OCI-LY1 (cell line): Measurements from ENCODE around the gene FMOD.

Experiments
- EZH2 ChIP-seq: fragments of 200-600 bp; sonication (generic), shearing (Covaris generic); IDR thresholded peaks from 2 replicates; pipeline ENCODE4 v1.8.0; 2017; ENCODE audit warnings: borderline replicate concordance, mixed run types, mild to moderate bottlenecking, antibody characterized with exemption, low read length, moderate library complexity, mixed read lengths
- TF ChIP-seq, protein P1 (sequence below): fragments of 200-600 bp; sonication (generic), shearing (Covaris generic); IDR thresholded peaks from 2 replicates; pipeline ENCODE4 v1.5.1; 2017; ENCODE audit warnings: mild to moderate bottlenecking, antibody characterized with exemption, low read length, moderate library complexity, mixed read lengths

DNA sequence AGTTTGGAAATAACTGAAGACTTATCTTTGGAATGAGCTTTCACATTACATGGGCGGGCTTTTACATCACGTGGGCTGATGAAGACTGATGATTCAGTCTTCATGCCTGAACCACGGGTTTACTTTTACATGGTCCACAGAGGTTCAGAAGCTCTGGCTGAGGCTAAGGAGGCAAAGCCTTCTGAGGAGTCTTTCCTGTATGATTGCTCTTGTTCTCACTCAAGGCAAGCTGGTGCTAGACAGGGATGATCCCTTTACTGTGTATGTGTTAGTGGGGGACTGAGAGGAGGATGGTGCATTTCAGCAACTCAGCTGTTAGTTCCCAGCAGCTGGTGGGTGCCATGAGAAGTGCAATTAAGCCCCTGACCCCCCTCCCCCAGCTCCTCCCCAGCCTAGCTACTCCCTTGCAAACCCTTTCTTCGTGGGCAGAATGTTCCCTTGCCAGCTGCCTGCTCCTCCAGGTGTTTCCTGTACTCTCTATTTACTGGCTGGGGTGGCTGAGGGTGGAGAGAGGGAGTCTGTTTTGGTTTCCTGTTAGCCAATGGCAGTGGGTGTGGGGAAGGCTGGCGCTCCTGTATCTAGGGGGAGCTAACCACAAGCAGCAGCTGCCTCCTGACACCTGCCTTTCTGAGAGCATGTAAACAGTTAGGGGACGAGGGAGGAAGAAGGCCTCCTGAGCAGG, 30.2 kb downstream of the FMOD start:
- TF ChIP-seq, protein P1, sequence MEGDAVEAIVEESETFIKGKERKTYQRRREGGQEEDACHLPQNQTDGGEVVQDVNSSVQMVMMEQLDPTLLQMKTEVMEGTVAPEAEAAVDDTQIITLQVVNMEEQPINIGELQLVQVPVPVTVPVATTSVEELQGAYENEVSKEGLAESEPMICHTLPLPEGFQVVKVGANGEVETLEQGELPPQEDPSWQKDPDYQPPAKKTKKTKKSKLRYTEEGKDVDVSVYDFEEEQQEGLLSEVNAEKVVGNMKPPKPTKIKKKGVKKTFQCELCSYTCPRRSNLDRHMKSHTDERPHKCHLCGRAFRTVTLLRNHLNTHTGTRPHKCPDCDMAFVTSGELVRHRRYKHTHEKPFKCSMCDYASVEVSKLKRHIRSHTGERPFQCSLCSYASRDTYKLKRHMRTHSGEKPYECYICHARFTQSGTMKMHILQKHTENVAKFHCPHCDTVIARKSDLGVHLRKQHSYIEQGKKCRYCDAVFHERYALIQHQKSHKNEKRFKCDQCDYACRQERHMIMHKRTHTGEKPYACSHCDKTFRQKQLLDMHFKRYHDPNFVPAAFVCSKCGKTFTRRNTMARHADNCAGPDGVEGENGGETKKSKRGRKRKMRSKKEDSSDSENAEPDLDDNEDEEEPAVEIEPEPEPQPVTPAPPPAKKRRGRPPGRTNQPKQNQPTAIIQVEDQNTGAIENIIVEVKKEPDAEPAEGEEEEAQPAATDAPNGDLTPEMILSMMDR: no peak
- no peak for TF ChIP-seq EZH2
